Ovary (tissue), 9 donors: ENCODE results near the gene CTXN3. TPM values are rescaled to one million over a fixed set of nuclear protein-coding genes. Genes with fewer than 3 reads are reported as not detected.

ENCODE experiments used
- DNase-seq, 5 donors: peaks; one replicate each; pipeline ENCODE4 v3.0.0-alpha.2; 2019 to 2020
- H3K27ac ChIP-seq, 2 donors: fragments of 200-600 bp; one replicate each; pipeline versions ENCODE4 v1.5.1 to v1.8.0; 2019 to 2022
- H3K27me3 ChIP-seq: fragments of 200-600 bp; one replicate; pipeline ENCODE4 v1.8.0; 2022
- H3K36me3 ChIP-seq: fragments of 200-600 bp; sonication (generic); one replicate; pipeline ENCODE4 v1.5.1; 2019
- H3K4me1 ChIP-seq: one replicate; pipeline ENCODE4 v1.8.1; 2013; ENCODE audit warnings: mild to moderate bottlenecking, moderate library complexity; ENCODE audit not compliant: insufficient read depth
- H3K4me3 ChIP-seq: fragments of 200-600 bp; sonication (generic); one replicate; pipeline ENCODE4 v1.5.1; 2017
- H3K9me3 ChIP-seq, 2 donors: fragments of 200-600 bp in 1 of 2; sonication (generic) in 1 of 2; one replicate each; pipeline versions ENCODE4 v1.5.1 to v1.8.1; 2013 to 2019; ENCODE audit warnings: mild to moderate bottlenecking in 1 of 2, moderate library complexity in 1 of 2
- CTCF ChIP-seq, 3 donors: fragments of 450-650 bp in 2 of 3; fragments of 200-600 bp in 1 of 3; IDR thresholded peaks; one replicate each; pipeline versions ENCODE4 v1.5.1 to v1.8.0; 2016 to 2022; ENCODE audit warnings: antibody characterized with exemption in 3 of 3, mild to moderate bottlenecking in 1 of 3
- EP300 ChIP-seq: sonication (generic); formaldehyde crosslinking; IDR thresholded peaks from one replicate; pipeline ENCODE4 v1.6.1; 2017; ENCODE audit warnings: antibody characterized with exemption
- POLR2A ChIP-seq: fragments of 450-650 bp; IDR thresholded peaks from one replicate; pipeline ENCODE4 v1.6.1; 2017; ENCODE audit warnings: antibody characterized with exemption, mild to moderate bottlenecking, moderate library complexity
- WGBS, 3 donors: extraction: QIAGEN DNeasy Blood & Tissue Kit in 1 of 3; methylation state at CpG; one replicate each; pipeline versions ENCODE4 v1.1.5 to v1.1.7; 2013 to 2017; 5-methylcytosine and 5-hydroxymethylcytosine counted together
- intact Hi-C, 4 donors: fragments of 100-400 bp; cut with DNase I; formaldehyde crosslinking; loops; one replicate each; pipeline versions ENCODE4 v1.11.0 to v1.15.1; 2022 to 2023
- polyA plus RNA-seq, 2 donors: library from polyadenylated mRNA; stranded (reverse); fragments of 200-250 nt in 1 of 2; fragments of 350-450 nt in 1 of 2; fragmentation: Illumina TruSeq in 1 of 2; extraction: RNeasy Lipid Tissue Mini Kit (QIAGEN cat#74804) in 1 of 2; gene quantifications; one replicate each; pipeline ENCODE4 v1.2.3, GENCODE V29; 2013 to 2014
- total RNA-seq, 7 donors: library from RNA; depleted of rRNA in 2 of 7; stranded (reverse); fragments of >200 nt in 2 of 7; fragmentation: NEBNext Ultra II Directional in 3 of 7; extraction: Animal tissue kit (Norgen Biotek cat#: 25700) in 3 of 7; gene quantifications; one replicate each; pipeline versions ENCODE4 v1.1.0 to v1.2.4, GENCODE V29; 2016 to 2023
- donor health status: DM: no; HTN: no; CAD: no; lungs with moderate emphysema.
- donor health status: DM: no; HTN: no; CAD: no.
- donor health status: Bipolar disorder and iron deficiency.
- donor health status: DM: yes; HTN: yes; CAD: no.
- donor health status: DM: no; HTN: no; CAD: no.
- donor health status: DM: yes; HTN: yes; CAD: no.

Gene CTXN3
- total and polyA plus RNA-seq, 9 donors, result not detected

GRCh38 chr5:127619908-127620479 lies 28.9 kb upstream of the CTXN3 start:
- WGBS, 3 donors, result 82 to 85% (median 83%) methylated on average over 5 of the region's 5 CpGs
- Histone ChIP-seq H3K4me1 (no peaks in the 10 kb centered on the region), H3K27me3 (no peaks in the 10 kb centered on the region), H3K9me3 (no peaks in the 10 kb centered on the region), H3K27ac (no peak overlapping the region), H3K36me3 (no peaks in the 10 kb centered on the region), H3K4me3 (no peak overlapping the region)
- DNase-seq, result no peak
- TF ChIP-seq POLR2A (no peak), CTCF (IDR thresholded peaks at IDR 0.05) (no peak), EP300 (no peak)
- intact Hi-C loops, result no loop called here

DNA sequence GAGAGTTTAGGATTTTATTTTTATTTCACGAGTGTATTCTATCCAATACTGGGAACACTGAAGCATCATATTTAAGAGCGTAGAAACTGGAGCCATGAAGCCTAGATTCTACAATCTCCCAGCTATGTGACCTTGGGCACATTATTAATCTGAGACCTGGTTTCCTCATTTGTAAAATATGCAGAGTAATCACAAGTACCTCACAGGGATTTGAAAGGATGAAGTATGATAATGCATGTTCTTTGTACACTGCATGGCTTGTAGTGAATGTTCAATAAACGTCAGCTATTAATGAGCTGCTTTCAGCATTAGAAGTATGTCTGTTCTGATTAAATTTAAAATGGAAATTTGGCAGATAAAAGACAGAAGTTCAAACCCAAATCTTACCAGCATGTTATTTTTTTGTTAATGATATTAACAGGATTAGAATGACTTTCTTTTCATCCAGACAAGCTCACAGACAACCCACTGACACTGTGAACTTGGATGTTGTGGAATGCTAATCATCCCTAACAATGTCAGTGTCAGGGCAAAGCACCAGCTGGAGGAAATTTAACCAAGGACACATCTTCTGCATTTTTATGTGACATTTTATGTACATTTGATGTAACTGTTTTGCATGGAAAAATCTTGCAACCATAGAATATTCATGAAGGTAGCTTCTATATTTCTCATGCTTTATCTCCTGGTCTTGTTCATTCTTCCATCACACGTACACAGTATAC lies 27.1 kb upstream of the CTXN3 start:
- WGBS, 3 donors, result 44 to 62% (median 51%) methylated on average over 4 of the region's 4 CpGs
- intact Hi-C loops, result no loop called here

GRCh38 chr5:127634007-127634406 lies 14.9 kb upstream of the CTXN3 start:
- TF ChIP-seq CTCF (IDR thresholded peaks at IDR 0.05), result no peak
- TF ChIP-seq EP300, result no peak
- no peak for TF ChIP-seq POLR2A
- intact Hi-C loops, result no loop called here
- Histone ChIP-seq H3K4me1 (no peaks in the 10 kb centered on the region), H3K36me3 (no peaks in the 10 kb centered on the region), H3K27me3 (no peaks in the 10 kb centered on the region), H3K9me3 (no peaks in the 10 kb centered on the region), H3K27ac (no peak overlapping the region), H3K4me3 (no peak overlapping the region)
- DNase-seq, result no peak

More for the DNA sequence above, 27.1 kb upstream of the CTXN3 start:
- DNase-seq, result no peak
- no peaks in the 10 kb centered on the region for H3K4me1 ChIP-seq
- H3K27ac ChIP-seq, result no peak overlapping the region
- no peaks in the 10 kb centered on the region for H3K9me3 ChIP-seq
- H3K36me3 ChIP-seq, result no peaks in the 10 kb centered on the region
- no peaks in the 10 kb centered on the region for H3K27me3 ChIP-seq
- H3K4me3 ChIP-seq, result no peak overlapping the region
- no peak for TF ChIP-seq CTCF (IDR thresholded peaks at IDR 0.05)
- no peak for TF ChIP-seq EP300
- TF ChIP-seq POLR2A, result no peak

DNA sequence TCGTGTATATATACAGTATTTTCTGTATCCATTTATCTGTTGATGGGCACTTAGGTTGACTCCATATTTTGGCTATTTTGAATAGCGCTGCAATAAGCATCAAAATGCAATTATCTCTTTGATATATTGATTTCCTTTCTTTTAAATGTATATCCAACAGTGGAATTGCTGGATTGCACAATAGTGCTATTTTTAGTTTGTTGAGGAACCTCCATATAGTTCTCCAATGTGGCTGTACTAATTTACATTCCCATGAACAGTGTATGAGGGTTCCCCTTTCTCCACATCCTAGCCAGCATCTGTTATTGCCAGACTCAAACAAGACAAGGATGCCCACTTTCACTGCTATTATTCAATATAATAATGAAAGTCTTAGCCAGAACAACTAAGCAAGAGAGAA lies 9.1 kb upstream of the CTXN3 start:
- no peaks in the 10 kb centered on the region for H3K36me3 ChIP-seq
- no peaks in the 10 kb centered on the region for H3K9me3 ChIP-seq
- H3K27ac ChIP-seq, result no peak overlapping the region
- H3K27me3 ChIP-seq, result no peaks in the 10 kb centered on the region
- no peak overlapping the region for H3K4me3 ChIP-seq
- no peak for DNase-seq
- WGBS, 3 donors, result 75 to 93% (median 93%) methylated on average over 2 of the region's 2 CpGs
- TF ChIP-seq EP300 (no peak), POLR2A (no peak), CTCF (IDR thresholded peaks at IDR 0.05) (no peak)
- H3K4me1 ChIP-seq, result no peaks in the 10 kb centered on the region
- intact Hi-C loops, result loop anchor here in 1 of 4 donors (10.0 kb wide), 1 partner anchor 65 kb away; the partner anchor contains the start of gene CCDC192
